Breast epithelium (tissue), 3 donors: ENCODE data around the gene GLUD1.
"Not testable (repeated sequence)": the region's sequence is repeated elsewhere in the genome, so short reads cannot be mapped to it uniquely, and the experiment has no call there.

Source experiments
- CTCF ChIP-seq, 3 donors: fragments of 450-650 bp; IDR thresholded peaks; one replicate each; pipeline ENCODE4 v1.5.1; 2016 to 2017; ENCODE audit warnings: antibody characterized with exemption in 3 of 3, mild to moderate bottlenecking in 3 of 3, moderate library complexity in 3 of 3
- POLR2A ChIP-seq: fragments of 450-650 bp; IDR thresholded peaks from one replicate; pipeline ENCODE4 v1.6.1; 2016; ENCODE audit warnings: antibody characterized with exemption, mild to moderate bottlenecking, moderate library complexity

DNA sequence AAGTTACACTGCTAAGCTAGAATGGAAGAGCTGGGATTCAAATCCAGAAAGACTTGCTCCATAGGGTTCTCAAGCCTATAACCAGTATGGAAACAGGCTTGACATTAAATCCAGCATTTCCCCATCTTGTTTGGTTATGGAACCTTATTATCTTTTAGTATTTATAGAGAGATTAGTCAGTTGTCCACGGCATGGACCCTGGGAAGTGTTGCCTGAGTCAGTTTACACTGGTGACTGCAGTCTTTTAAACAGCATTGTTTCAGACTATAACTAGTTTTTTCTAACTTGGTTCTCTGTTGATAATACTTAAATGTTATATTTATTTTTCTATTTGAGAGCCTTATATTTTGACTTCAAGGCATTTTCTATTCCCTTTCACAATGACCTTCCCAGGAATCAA is 23.5 kb upstream of the GLUD1 start:
- TF ChIP-seq POLR2A; CTCF (IDR thresholded peaks at IDR 0.05): not testable (repeated sequence)
